NK-92 (cell line): ENCODE measurements around the gene SLC66A2.
"Not testable (repeated sequence)": the region's sequence is repeated elsewhere in the genome, so short reads cannot be mapped to it uniquely, and the experiment has no call there.

Experiments used
- DNase-seq: peaks from one replicate; lab custom pipeline; 2025; ENCODE audit not compliant: unreplicated experiment; lab: John Stamatoyannopoulos, UW

SLC66A2 gene

GRCh38 chr18:79951545-79952455 is at the start of gene SLC66A2:
Gene SLC66A2, minus strand, starts transcription at chr18:79951653. Its CDS starts 727 bp downstream, at chr18:79950926.
- DNase-seq, result peak; percentile 27

GRCh38 chr18:80000877-80001276 is 49.4 kb upstream of the SLC66A2 start:
- DNase-seq, result no peak

GRCh38 chr18:79999701-80000100 is 48.2 kb upstream of the SLC66A2 start:
- DNase-seq, result not testable (repeated sequence)

DNA sequence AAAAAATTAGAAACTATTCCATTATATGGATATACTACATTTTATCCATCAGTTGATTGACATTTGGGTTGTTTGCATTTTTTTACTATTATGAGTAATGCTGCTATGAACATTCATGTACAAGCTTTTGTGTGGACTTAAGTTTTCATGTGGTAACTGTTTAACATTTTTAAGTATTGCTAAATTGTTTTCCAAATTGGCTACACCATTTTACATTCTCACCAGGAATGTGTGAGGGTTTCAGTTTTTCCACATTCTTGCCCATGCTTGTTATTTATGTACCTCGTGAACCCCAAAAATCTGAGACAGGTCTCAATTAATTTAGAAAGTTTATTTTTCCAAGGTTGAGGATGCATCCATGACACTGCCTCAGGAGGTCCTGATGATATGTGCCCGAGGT is 40.0 kb upstream of the SLC66A2 start:
- no peak for DNase-seq

DNA sequence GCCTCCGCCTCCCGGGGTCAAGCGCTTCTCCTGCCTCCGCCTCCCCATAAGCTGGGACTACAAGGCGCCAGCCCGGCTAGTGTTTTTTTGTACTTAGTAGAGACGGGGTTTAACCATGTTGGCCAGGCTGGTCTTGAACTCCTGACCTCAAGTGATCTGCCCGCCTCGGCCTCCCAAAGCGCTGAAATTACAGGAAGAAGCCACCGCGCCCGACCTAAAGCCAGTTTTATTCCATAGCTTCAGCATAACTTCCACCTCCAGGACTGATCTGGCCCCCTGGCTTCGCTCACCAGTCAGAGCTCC is 37.7 kb upstream of the SLC66A2 start:
- no peak for DNase-seq

- DNase-seq, result peak; percentile 8
Measured at GRCh38 chr18:79988451-79989194, 37.2 kb upstream of the SLC66A2 start, which contains the start of gene TXNL4A. Gene TXNL4A, minus strand, starts transcription at chr18:79988563. Its CDS starts 171 bp downstream, at chr18:79988392.

DNA sequence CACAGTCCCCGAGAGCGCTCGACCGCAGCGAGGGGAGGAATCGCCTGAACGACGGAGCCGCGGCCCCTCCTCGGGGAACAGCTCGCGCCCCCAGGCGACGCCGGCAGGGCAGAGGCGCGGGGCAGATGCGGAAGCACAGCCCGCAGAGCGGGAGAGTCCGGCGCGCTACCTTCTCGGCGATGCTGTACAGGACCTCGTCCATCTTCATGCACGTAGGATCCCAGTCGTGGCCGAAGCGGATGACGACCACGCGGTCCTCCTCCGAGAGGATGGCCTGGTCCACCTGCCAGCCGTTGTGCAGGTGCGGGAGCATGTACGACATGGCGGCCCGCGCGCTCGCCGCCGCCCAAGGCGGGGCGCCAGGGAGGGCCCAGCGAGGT is 36.6 kb upstream of the SLC66A2 start:
- no peak for DNase-seq

DNA sequence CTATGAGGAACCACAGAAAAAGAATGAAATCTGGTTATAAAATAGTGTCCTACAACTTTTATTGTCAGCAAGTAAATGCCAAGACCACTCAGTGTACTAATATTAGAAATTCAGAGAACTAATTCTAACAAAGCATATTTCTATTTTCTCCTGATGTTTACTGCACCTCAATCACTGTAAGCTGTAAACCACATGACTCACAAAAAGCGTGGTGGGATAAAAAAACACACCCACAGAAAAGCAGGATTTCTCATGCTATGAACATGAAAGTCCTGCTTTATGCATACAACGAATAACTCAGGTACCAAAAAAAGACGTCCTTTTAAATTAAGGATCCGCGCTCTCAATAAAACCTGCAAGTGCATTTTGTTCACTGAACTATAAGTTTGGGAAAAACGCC is 36.1 kb upstream of the SLC66A2 start:
- DNase-seq, result no peak

DNA sequence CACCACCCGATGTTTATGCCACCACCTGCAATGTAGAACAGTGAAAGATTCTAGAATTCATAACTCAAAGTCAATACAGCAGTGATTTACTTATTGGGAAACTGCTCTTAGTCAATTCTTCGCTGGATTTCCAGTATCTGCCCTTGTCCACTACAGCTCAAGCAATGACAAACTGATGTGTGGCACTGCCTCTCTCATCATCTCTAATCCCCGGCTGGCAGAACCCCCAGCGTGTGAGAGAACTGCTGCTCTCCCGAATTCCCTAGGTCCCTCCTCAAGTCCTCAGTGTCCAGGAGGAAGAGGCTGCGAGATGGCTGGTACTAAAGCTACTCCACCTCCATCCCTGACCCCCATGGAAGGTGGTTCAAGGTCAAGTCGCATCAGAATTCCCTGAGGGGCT is 35.3 kb upstream of the SLC66A2 start:
- DNase-seq, result no peak

GRCh38 chr18:79985172-79985571 is 33.7 kb upstream of the SLC66A2 start:
- no peak for DNase-seq

- DNase-seq, result no peak
Measured at GRCh38 chr18:79983793-79984192, 32.3 kb upstream of the SLC66A2 start.

GRCh38 chr18:79983253-79983652 is 31.8 kb upstream of the SLC66A2 start:
- no peak for DNase-seq

DNA sequence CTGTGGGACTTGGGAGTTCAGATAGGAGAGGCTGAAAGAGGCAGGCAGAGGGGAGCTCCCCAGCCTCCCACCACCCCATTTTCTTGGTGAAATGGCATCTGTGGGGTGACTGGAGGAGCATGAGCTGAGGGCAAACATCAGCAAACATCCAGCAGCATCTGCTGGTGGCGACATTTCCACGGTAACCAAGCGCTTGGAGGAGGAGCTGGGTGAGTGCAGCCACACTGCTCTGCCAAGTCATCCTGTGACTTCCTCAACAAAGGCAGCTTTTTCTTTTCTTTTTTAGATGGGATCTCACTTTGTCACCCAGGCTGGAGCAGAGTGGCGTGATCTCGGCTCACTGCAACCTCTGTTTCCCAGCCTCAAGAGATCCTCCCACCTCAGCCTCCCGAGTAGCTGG is 31.3 kb upstream of the SLC66A2 start:
- no peak for DNase-seq

DNA sequence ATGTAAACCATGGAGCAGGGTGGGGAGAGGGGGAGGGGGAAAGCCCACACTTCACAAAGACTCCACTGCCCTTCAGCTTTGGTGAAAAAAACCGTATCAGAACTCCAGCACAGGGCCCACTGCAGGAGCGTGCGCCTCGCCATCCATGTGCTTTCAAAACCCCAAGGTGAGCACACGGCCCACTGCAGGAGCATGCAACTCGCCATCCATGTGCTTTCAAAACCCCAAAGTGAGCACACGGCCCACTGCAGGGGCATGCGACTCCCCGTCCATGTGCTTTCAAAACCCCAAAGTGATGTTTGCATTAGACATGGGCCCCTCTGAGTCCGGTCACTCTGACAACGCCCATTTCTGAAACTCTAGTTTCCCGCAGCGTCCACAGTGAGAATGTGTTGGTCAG is 29.1 kb upstream of the SLC66A2 start:
- DNase-seq, result no peak

GRCh38 chr18:79979843-79980242 is 28.4 kb upstream of the SLC66A2 start:
- DNase-seq, result no peak

GRCh38 chr18:79975985-79976680 is 24.7 kb upstream of the SLC66A2 start:
- DNase-seq, result no peak

- no peak for DNase-seq
Measured at GRCh38 chr18:79975043-79975442, 23.6 kb upstream of the SLC66A2 start.

- no peak for DNase-seq
Measured at GRCh38 chr18:79974025-79974654, 22.7 kb upstream of the SLC66A2 start.

GRCh38 chr18:79973517-79973916 is 22.1 kb upstream of the SLC66A2 start:
- no peak for DNase-seq

DNA sequence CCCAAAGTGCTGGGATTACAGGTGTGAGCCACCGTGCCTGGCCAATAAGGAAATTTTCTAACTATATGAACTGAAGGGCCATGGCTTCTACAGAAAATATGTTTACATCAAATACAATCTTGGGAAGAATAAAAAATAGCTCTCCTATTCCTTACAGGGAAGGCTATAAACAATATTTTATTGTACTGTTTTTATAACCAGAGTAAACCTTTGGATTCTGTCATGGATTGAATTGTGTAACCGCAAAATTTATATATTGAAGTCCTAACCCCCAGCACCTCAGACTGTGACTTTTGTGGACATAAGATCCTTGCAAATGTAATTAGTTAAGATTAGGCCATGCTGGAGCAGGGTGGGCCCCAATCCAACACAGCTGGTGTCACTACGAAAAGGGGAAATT is 21.3 kb upstream of the SLC66A2 start:
- no peak for DNase-seq

DNA sequence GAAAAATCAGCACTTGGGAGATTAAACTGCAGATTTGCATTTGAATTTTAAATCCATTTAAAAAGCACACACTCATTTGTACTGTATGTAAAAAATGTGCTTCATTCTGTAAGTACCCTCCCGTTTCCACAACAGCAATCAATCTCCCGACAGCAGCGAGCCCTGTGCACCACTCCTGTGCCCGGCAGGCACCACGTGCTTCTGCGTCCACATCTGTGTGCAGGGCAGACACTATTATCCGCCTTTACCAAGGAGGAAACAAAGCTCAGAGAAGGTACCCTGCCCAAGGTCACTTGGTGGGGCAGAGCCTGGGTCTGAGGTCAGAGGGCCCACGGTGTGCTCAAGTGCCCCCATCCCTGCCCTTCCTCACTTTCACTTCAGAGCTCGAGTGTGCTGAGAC is 20.5 kb upstream of the SLC66A2 start:
- no peak for DNase-seq
